Activated T-helper 1 cell treated with anti-CD3 and anti-CD28 coated beads, Interleukin-12 subunit alpha, Interleukin-12 subunit beta, Interleukin-2, Interleukin-4 antibody, amounts not matched to agents 30 ng/mL and 10 ng/mL and 1 ng/mL, durations not matched to agents 14 hours and 24 hours and 36 hours (primary cell): Measurements from ENCODE around the gene DCHS1. TPM values are rescaled to one million over a fixed set of nuclear protein-coding genes. Genes with fewer than 3 reads are reported as not detected.

Source experiments
- DNase-seq: peaks from one replicate; pipeline ENCODE4 v3.0.0; 2021; ENCODE audit warnings: low spot score
- H3K27ac Mint-ChIP-seq: one replicate; pipeline ENCODE4 v1.8.0; 2021; ENCODE audit warnings: mild to moderate bottlenecking, mixed read lengths
- H3K27me3 Mint-ChIP-seq: one replicate; pipeline ENCODE4 v1.8.0; 2022; ENCODE audit warnings: mild to moderate bottlenecking, moderate library complexity, mixed read lengths; ENCODE audit not compliant: insufficient read depth
- H3K36me3 Mint-ChIP-seq: one replicate; pipeline ENCODE4 v1.8.0; 2021; ENCODE audit warnings: low read depth, mixed read lengths
- H3K4me1 Mint-ChIP-seq: one replicate; pipeline ENCODE4 v1.8.0; 2021; ENCODE audit warnings: low read depth, mixed read lengths
- H3K4me3 Mint-ChIP-seq: one replicate; pipeline ENCODE4 v1.8.0; 2021; ENCODE audit warnings: mild to moderate bottlenecking, moderate library complexity, mixed read lengths
- H3K9me3 Mint-ChIP-seq: one replicate; pipeline ENCODE4 v1.8.0; 2021; ENCODE audit warnings: mixed read lengths
- intact Hi-C: fragments of 100-400 bp; cut with micrococcal nuclease; formaldehyde crosslinking; loops from one replicate; pipeline ENCODE4 v1.15.1; 2024
- total RNA-seq: library from RNA; stranded (reverse); gene quantifications from 2 replicates; pipeline ENCODE4 v1.2.3, GENCODE V29; 2022

DCHS1 gene
- total RNA-seq, 1 donor from 2014 or later: 0.39 TPM

DNA sequence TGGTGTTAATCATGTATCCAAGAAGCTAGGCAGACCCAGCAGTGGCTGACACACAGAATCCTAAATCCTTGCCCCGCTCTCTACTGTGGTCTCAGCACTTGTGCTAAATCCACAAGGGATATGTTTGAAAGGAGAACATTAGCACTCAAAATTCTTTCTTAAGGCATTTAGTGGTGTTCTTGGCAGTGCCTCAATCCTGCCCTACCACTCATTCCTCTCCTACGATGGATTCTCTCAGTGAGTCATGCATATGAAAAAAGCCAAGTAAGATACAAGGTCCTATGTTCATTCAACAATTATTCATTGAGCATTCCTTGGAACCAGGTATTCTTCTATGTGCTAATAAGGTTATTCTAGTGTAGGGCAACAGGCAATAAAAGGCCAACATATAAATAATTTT is 83.4 kb downstream of the DCHS1 start:
- intact Hi-C loops: no loop called here
- Mint-ChIP-seq H3K9me3 (no peaks in the 10 kb centered on the region), H3K4me1 (peaks cover 4% of the 10 kb centered on the region), H3K27me3 (no peaks in the 10 kb centered on the region), H3K36me3 (peaks cover 14% of the 10 kb centered on the region), H3K4me3 (no peak overlapping the region), H3K27ac (no peak overlapping the region)
- DNase-seq: no peak

DNA sequence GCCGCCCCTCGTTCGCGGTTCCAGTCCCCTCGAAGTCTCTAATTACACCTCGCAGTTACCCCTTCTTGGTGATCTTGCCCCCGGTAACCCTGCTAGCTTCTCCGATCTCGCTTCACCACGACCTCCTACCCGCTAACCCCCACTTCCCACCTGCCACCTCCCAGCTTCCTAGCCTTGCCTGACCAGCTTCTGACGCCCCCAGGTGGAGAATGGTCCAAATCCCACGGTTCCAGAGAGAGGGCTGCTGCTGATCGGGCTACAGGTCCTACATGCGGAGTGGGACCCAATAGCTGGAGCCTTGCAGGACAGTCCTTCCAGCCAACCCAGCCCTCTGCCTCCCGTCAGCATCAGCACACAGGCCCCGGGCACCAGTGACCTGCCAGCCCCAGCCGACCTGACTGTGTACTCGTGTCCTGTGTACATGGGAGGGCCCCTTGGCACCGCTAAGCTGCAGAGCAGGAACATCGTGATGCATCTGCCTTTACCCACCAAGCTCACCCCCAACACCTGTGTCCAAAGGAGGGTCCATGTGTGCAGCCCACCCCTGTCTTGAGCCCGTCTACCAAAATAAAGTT is 84.1 kb downstream of the DCHS1 start:
- H3K27me3 Mint-ChIP-seq: no peaks in the 10 kb centered on the region
- intact Hi-C loops: no loop called here

More for the DNA sequence above, 84.1 kb downstream of the DCHS1 start:
- Mint-ChIP-seq H3K9me3 (no peaks in the 10 kb centered on the region), H3K36me3 (peaks cover 14% of the 10 kb centered on the region), H3K27ac (no peak overlapping the region), H3K4me3 (no peak overlapping the region), H3K4me1 (peaks cover 4% of the 10 kb centered on the region)
- DNase-seq: no peak

Other genes starting within 250 kb of the DCHS1 start
- 16.5 and 16.8 TPM in 2 replicates for gene APBB1, start 236.7 kb downstream of the DCHS1 start, total RNA-seq
- gene HPX, start 214.8 kb downstream of the DCHS1 start, total RNA-seq: 1.2 TPM in 1 of 2 replicates, not detected in the other
- gene TRIM3, start 181.9 kb downstream of the DCHS1 start, total RNA-seq: 2.4 and 3.1 TPM in 2 replicates
- 51.5 and 53.8 TPM in 2 replicates for gene ARFIP2, start 174.5 kb downstream of the DCHS1 start, total RNA-seq
- 38.8 and 42.7 TPM in 2 replicates for gene TIMM10B, start 174.3 kb downstream of the DCHS1 start, total RNA-seq
- 18.2 and 20.0 TPM in 2 replicates for gene DNHD1, start 158.5 kb downstream of the DCHS1 start, total RNA-seq
- 38.8 and 40.5 TPM in 2 replicates for gene RRP8, start 52.2 kb downstream of the DCHS1 start, total RNA-seq
- 90.1 and 97.5 TPM in 2 replicates for gene ILK, start 52.0 kb downstream of the DCHS1 start, total RNA-seq
- gene TAF10, start 43.6 kb downstream of the DCHS1 start, total RNA-seq: 155 and 166 TPM in 2 replicates
- 38.4 and 40.3 TPM in 2 replicates for gene TPP1, start 36.4 kb downstream of the DCHS1 start, total RNA-seq
- 121 and 132 TPM in 2 replicates for gene MRPL17, start 27.5 kb upstream of the DCHS1 start, total RNA-seq
- 0.23 and 0.47 TPM in 2 replicates for gene OR2AG2, start 116.2 kb upstream of the DCHS1 start, total RNA-seq
- gene OR2AG1, start 127.2 kb upstream of the DCHS1 start, total RNA-seq: not detected in 2 replicates
- gene OR6A2, start 143.9 kb upstream of the DCHS1 start, total RNA-seq: 0.31 and 0.47 TPM in 2 replicates
- not detected in 2 replicates for gene OR10A5, start 189.9 kb upstream of the DCHS1 start, total RNA-seq
- not detected in 2 replicates for gene OR10A2, start 207.2 kb upstream of the DCHS1 start, total RNA-seq
- not detected in 2 replicates for gene OR10A4, start 220.8 kb upstream of the DCHS1 start, total RNA-seq
- gene OR2D2, start 236.7 kb upstream of the DCHS1 start, total RNA-seq: 0.34 and 0.56 TPM in 2 replicates